SW480 (cell line): Measurements from ENCODE around the gene STARD3.

ENCODE experiments used
- DNase-seq: peaks from one replicate; pipeline ENCODE4 v3.0.0-alpha.2; 2016; ENCODE audit warnings: low spot score

The STARD3 gene

DNA sequence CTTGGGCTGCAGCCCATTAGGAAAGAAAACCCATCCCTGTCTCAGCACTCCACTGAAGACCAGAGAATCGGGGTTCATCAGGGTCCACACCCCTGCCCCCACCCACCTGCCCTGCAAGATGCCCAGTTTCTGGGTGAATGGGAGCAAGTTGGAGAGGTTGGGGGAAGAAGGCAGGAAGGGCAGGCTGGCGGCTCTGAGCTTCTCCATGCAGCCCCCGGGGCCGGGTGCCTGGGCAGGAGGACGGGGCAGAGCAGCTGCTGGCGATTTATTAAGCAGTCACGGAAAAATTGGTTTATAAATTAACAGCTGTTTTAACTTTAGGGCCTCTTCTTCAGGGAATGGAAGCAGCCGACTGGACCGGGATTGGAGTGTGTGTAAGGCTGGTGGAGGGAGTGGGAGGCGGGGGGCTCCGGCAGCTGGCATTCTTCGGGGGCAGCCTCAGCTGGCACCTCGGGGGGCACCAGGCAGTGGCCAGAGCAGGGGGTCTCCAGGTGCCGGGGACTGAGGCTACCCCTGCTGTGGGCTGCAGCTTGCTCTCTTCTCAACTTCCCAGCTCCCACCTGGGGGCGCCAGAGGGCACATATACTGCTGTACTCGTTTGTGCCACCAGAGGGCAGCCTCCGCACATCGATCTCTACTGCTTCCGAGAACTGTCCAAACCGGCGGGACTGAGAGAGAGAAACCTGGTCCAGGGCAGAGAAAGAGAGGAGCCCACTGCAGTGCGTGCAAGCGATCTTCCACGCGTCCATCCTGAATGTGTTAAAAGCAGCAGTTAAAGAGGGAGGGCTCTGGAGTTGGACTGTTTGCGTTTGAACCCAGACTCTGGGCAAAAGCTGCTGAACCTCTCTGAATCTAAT, 15.2 kb upstream of the STARD3 start:
- DNase-seq = peak; percentile 78

DNA sequence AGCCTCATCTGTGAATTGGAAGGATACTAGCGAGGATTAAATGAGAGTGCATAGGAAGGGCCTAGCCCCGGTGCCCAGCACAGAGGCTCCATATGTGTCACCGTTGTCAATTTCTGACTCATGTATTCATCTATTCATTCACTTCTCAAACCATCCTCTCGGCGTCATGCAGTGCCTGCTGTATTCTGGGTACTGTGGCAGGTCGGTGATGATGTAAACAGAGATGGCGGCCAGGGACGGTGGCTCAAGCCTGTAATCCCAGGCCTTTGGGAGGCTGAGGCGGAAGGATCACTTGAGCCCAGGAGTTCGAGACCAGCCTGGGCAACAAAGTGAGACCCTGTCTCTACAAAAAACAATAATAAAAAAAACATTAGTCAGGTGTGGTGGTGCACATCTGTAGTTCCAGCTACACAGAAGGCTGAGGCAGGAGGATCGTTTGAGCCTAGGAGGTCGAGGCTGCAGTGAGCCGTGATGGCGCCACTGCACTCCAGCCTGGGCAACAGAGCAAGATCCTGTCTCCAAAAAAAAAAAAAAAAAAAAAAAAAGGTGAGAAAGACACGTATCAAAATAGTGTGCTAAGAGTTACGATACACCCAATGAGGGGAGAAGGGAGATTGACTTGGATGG, 14.5 kb upstream of the STARD3 start:
- DNase-seq = no peak

DNA sequence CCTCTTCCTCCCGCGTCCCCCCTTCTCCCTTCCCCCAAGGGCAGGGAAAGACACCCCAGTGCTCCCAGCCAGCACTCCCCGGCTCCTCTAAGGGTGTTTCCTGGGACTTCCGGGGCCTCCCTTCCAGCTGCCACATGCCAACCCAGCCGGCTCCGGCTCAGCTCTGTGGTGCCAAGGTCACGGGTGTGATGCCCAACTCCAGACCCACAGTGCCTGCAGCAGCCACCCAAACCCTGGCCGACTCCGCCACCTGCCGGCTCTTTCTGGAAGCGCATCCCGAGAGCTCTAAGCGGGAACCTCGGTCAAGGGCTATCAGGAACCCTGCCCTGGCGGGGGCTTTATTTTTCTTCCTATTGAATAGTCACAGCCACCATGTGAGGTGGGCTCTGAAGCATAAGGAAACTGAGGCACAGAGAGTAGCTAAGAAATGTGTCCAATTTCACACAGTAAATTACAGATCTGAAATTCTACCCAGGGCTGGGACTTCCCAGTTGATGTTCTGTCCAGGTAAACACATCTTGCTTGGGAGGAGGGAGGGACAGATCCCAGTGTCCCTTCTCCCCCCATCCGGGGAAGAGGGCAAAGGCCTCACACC, 13.5 kb upstream of the STARD3 start:
- DNase-seq = peak; percentile 73

- no peak for DNase-seq
Observed at GRCh38 chr17:39624313-39624712, 12.6 kb upstream of the STARD3 start.

- DNase-seq = no peak
Observed at GRCh38 chr17:39625198-39625785, 11.7 kb upstream of the STARD3 start.

DNA sequence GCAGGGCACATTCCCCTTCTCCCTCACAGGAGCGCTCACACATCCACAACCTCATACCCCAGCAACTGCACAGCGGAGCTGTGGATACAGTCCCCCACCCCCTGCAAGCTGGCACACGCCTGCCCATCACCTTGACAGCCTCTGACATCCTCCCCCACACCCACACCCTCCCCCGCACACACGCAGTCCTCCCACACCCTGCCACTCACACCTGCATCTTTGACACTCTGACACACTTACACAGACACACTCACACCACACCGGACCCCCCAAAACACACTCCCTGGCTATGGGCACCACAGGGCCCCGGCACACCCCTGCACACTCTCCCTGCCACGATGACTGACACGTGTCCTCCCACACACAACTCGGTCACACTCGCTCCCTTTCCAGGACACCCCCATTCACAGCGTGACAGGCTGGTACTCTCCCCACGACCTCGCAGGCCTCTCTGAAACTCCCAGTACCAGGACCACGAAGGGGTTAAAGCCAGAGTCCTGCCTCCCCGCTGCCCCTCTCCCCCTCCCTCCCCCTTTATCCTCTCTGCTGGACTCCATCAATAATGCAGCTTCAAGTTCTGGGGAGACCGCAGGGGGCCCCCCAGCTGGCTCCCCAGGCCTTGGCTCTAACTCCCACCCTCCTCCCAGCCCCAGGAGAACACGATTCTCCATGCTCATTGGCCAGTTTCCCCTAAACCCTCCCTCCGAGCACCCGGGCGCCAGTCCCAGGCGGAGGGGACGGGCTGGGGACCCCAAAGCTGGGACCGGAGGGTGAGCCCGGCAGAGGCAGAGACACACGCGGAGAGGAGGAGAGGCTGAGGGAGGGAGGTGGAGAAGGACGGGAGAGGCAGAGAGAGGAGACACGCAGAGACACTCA, 10.5 kb upstream of the STARD3 start, which contains the start of gene PPP1R1B:
Gene PPP1R1B, plus strand, starts transcription at position 782 of the 876 bp plus-strand sequence. CDS start 441 bp downstream, outside the sequence.
- DNase-seq = no peak

- no peak for DNase-seq
Observed at GRCh38 chr17:39627047-39627711, 9.8 kb upstream of the STARD3 start.

DNA sequence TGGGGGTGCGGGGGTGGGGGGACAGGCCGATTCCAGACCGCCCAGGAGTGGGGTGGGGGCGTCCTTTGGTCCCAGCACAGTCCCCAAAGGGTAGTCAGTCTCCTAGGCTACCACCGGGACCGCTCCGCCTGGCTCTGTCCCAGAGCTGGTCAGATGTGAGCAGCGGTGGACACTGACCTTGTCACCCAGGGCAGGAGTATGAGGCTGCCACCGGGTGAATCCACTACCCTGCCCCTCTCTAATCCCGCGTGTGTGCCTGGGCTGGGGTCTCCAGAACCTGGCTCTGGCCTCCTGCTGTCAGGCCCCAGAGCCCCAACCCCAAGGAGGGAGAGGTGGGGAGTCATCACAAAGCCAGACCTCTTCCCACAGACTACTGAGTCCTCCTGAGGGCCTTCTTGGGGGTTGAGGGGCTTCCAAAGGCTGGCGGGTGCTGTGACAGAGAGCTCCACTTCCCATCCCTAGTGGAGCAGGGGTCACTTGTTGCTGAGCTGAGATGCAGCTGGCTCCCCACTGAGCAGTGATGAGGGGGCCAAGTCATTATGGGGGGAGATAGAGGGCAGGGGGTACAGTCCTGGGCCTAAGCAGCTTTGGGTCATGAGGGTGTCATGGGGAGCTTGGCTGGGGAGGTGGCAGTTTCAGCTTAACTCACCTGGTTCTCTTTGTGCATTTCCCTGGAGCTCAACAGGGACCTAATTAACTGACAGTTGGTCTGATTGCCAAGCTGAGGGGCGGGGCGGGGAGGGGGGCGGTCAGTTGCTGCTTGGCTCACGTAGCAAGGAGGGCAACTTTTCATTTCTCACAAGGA, 9.0 kb upstream of the STARD3 start:
- DNase-seq = no peak

- DNase-seq = peak; percentile 56
Observed at GRCh38 chr17:39628655-39629493, 8.1 kb upstream of the STARD3 start.

DNA sequence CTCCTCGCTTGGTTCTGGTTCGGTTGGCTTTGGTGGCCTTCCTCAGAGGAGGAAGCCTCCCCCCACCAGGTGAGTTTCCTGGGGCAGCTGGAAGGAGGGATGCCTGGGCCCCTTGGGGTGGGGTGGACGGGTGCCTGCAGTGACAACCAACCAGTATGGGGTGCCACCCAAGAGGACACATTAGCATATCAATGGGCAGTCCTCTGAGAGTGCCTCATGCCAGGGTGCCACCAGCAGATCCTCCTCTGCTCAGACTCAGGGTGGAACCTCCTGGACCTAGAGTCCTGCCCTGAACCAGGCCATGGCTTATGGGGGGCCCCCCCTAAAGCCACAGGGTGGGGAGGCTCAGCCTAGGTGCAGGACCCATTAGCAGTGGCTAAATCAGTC, 7.5 kb upstream of the STARD3 start:
- DNase-seq = no peak

DNA sequence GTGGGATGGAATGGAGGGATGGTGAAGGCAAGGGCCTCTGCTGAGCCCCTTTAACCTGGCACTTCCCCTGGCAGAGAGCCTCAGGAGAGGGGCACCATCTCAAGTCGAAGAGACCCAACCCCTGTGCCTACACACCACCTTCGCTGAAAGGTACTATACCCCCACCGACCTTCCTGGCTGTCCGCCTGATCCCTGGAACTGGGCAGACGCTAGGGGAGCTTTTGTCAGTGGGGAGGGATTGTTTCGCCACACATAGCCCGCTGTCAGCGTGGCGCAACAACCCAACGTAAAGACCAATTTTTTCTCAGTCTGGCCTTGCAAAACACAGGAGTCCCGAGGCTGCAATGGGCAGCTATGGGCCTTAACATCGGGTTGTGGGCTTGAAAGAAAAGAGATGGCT, 7.0 kb upstream of the STARD3 start:
- no peak for DNase-seq

- no peak for DNase-seq
Observed at GRCh38 chr17:39631403-39631802, 5.5 kb upstream of the STARD3 start.

DNA sequence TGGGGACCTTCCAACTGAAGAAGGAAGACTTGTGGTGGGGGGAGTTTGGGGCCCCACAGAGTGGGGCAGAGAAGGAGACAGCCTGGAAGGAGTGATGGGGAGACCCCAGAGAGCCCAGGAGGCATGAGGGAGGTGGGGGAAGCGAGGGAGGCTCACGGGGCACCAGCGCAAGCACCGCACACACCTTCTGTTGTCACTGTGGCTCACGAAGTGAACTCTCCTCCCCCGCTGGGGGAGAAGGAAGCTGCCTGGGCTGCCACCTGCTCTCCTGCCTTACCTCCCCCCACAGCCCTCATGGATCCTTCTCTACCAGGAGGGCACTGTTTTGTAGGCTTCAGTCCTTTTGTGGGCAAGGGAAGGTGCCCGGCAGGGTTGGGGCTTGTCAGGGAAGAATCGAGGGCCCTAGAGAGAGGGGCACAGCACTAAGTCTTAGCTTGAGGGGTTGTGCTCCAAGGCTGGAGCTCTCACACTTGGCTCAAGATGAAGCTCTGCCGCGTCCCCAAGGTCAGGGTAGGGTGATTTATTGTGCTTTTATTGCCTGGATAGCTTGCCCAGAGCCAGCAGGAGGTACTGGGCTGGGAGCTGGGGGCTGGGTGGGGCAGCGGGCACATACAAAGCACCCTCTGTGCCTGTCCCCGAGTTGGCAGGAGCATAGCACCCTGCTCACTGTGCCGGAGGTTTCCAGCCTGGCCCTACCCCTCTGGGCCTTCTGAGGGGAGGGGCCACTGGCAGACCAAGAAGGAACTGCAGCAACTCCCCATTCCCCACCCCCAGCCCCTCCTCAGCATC, 4.6 kb upstream of the STARD3 start:
- DNase-seq = peak; percentile 29

DNA sequence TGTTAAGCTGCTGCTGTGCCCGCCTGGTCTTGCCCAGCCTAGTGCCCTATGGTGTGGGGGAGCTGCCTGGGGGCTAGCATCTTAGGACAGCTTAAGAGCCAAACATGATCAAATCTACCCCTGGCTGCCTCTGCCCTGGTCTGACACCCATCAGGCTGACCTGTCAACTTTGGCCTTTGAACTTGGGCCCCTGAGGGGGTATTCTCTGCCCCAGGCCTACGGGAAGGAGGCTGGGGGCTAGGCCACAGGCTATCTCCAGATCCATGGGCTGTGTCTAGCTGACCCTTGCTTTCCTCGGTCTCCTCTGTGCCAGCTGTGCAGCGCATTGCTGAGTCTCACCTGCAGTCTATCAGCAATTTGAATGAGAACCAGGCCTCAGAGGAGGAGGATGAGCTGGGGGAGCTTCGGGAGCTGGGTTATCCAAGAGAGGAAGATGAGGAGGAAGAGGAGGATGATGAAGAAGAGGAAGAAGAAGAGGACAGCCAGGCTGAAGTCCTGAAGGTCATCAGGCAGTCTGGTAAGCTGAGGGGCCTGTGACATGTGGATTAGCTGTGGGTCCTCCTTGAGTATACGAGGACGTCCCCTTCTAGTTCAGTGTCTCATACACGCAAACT, 3.3 kb upstream of the STARD3 start:
- DNase-seq = no peak

- peak; percentile 47 for DNase-seq
Observed at GRCh38 chr17:39634384-39634871, 2.5 kb upstream of the STARD3 start.

DNA sequence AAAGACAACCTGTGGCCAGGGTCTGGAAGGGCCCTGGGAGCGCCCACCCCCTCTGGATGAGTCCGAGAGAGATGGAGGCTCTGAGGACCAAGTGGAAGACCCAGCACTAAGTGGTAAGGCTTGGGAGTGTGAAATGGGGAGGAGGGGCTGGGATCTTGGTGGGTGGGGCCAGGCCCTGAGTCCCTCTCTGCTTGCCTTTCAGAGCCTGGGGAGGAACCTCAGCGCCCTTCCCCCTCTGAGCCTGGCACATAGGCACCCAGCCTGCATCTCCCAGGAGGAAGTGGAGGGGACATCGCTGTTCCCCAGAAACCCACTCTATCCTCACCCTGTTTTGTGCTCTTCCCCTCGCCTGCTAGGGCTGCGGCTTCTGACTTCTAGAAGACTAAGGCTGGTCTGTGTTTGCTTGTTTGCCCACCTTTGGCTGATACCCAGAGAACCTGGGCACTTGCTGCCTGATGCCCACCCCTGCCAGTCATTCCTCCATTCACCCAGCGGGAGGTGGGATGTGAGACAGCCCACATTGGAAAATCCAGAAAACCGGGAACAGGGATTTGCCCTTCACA, 1.2 kb upstream of the STARD3 start:
- DNase-seq = no peak

GRCh38 chr17:39636587-39636926, 387 bp upstream of the STARD3 start:
- DNase-seq = no peak

DNA sequence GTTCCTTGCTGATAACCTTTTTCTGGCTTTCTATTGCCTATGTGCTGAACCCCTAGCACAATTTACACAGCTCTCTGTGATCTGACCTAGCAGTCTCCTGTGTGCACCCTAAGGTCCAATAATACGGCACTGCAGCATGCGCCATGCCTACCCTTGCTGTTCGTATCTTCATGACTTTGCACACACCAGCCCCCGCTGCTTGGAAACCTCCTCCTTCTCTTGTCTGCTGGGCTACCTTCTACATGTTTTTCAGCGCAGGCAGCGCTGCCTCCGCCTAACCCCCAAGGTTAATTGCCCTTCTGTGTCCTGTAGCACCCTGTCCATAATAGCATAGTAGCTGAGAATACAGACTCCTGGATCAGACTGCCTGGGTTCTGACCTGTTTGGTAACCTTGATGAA, 1.4 kb downstream of the STARD3 start:
- no peak for DNase-seq
